Measurements from ENCODE around the gene CHAF1B.

- TF ChIP-seq CTCF (IDR thresholded peaks at IDR 0.05; ENCODE audit: insufficient read depth, low read length) (no peak), POLR2AphosphoS5 (IDR thresholded peaks at IDR 0.05; ENCODE audit: low read depth) (no peak)
- TF ChIP-seq, protein P1, sequence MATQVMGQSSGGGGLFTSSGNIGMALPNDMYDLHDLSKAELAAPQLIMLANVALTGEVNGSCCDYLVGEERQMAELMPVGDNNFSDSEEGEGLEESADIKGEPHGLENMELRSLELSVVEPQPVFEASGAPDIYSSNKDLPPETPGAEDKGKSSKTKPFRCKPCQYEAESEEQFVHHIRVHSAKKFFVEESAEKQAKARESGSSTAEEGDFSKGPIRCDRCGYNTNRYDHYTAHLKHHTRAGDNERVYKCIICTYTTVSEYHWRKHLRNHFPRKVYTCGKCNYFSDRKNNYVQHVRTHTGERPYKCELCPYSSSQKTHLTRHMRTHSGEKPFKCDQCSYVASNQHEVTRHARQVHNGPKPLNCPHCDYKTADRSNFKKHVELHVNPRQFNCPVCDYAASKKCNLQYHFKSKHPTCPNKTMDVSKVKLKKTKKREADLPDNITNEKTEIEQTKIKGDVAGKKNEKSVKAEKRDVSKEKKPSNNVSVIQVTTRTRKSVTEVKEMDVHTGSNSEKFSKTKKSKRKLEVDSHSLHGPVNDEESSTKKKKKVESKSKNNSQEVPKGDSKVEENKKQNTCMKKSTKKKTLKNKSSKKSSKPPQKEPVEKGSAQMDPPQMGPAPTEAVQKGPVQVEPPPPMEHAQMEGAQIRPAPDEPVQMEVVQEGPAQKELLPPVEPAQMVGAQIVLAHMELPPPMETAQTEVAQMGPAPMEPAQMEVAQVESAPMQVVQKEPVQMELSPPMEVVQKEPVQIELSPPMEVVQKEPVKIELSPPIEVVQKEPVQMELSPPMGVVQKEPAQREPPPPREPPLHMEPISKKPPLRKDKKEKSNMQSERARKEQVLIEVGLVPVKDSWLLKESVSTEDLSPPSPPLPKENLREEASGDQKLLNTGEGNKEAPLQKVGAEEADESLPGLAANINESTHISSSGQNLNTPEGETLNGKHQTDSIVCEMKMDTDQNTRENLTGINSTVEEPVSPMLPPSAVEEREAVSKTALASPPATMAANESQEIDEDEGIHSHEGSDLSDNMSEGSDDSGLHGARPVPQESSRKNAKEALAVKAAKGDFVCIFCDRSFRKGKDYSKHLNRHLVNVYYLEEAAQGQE (IDR thresholded peaks at IDR 0.05; ENCODE audit: insufficient replicate concordance, low read depth) = no peak
Observed at GRCh38 chr21:36450511-36450910, 65.3 kb downstream of the CHAF1B start.

All from HL-60 (cell line).